ENCODE results near the gene PSME4.

The PSME4 gene, protein sequence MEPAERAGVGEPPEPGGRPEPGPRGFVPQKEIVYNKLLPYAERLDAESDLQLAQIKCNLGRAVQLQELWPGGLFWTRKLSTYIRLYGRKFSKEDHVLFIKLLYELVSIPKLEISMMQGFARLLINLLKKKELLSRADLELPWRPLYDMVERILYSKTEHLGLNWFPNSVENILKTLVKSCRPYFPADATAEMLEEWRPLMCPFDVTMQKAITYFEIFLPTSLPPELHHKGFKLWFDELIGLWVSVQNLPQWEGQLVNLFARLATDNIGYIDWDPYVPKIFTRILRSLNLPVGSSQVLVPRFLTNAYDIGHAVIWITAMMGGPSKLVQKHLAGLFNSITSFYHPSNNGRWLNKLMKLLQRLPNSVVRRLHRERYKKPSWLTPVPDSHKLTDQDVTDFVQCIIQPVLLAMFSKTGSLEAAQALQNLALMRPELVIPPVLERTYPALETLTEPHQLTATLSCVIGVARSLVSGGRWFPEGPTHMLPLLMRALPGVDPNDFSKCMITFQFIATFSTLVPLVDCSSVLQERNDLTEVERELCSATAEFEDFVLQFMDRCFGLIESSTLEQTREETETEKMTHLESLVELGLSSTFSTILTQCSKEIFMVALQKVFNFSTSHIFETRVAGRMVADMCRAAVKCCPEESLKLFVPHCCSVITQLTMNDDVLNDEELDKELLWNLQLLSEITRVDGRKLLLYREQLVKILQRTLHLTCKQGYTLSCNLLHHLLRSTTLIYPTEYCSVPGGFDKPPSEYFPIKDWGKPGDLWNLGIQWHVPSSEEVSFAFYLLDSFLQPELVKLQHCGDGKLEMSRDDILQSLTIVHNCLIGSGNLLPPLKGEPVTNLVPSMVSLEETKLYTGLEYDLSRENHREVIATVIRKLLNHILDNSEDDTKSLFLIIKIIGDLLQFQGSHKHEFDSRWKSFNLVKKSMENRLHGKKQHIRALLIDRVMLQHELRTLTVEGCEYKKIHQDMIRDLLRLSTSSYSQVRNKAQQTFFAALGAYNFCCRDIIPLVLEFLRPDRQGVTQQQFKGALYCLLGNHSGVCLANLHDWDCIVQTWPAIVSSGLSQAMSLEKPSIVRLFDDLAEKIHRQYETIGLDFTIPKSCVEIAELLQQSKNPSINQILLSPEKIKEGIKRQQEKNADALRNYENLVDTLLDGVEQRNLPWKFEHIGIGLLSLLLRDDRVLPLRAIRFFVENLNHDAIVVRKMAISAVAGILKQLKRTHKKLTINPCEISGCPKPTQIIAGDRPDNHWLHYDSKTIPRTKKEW (N-terminal part only)

DNA sequence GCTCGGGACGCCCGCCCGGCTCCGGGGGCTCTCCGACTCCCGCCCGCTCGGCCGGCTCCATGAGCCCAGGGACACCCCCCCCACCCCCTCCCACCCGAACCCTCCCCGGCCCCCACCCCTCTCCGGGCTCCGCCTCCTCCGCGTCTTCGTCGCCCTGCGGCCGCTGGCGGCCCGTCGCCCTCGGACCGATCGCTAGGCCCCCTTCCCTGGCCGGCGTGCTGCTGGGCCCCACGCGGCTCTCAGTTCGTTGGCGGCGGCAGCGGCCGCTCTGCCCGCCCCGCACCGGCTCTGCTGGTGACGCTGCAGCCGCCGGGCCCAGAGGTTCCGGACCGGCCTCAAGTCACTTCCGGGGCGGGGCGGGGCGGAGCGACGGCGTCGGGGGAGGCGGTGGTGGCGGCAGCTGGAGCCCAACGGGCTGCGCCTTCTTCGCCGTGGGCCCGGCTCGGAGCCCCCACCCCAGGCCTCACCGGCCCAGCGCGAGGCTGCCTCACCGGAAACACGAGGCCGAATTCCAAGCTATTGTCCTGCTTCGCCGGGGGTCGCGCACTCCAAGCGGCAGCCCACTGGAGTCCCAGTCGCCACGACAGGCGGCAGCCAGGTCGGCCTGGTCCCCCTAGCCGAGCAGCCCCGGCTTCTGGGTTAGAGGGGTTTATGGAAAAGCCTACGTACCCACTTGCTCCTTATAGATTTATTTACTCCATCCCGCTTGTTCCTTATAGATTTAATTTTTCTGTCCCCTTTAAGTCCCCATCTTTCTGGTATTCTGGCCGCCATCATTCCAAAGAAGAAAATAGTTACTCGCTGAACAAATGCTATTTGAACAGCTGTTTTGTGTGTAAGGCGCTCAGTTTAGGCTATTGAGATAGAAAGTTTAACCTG lies at the start of gene PSME4:
TSS of gene PSME4 (minus strand) at position 270 of the 879 bp plus-strand sequence. CDS start at position 61, 209 bp downstream.
- DNase-seq = peak; percentile 92

- no peak for DNase-seq
Observed at GRCh38 chr2:54015798-54016699, 45.3 kb upstream of the PSME4 start.

DNA sequence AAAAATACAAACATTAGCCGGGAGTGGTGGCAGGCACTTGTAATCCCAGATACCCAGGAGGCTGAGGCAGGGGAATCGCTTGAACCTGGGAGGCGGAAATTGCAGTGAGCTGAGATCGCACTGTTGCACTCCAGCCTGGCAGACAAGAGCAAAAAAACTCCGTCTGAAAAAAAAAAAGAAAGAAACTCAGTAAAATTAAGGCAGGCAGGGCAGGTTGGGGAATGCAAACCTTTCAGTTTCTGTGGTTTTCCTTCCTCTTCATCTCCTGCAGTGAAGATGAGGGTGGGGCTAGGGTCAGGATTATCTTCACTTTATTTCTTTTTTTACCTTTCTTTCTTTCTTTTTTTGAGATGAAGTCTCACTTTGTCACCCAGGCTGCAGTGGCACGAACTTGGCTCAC lies 43.2 kb upstream of the PSME4 start:
- DNase-seq = no peak

DNA sequence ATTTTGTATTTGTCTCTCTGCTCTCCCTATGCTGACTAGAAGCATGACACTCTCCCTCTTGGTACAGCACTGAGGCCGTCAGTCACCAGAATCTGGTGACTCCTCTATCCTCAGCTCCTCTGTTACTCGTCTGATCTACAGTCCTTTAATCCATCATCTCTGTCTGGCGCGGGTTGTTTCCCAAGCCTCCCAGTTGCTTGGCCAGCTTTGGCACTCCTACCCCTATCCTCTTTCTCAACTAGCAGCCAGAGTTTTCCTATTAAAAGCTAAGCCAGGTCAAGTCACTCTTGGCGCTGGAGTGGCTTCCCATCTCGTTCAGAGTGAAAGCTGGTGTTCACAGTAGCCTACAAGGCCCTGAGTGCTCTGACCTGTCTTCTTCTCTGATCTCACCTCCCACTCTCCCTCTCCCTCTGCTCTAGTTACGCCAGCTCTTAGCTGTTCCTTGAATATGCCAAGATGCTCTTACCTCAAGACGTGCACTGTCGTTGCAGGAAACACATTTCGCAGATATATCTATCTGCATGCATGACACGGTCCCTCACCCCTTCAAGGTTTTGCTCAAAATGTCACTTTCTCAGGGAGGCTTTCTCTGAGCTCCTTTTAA lies 41.8 kb upstream of the PSME4 start:
- no peak for DNase-seq

- DNase-seq = no peak
Observed at GRCh38 chr2:54009549-54009948, 38.8 kb upstream of the PSME4 start.

GRCh38 chr2:54008439-54008838 lies 37.6 kb upstream of the PSME4 start:
- DNase-seq = no peak

DNA sequence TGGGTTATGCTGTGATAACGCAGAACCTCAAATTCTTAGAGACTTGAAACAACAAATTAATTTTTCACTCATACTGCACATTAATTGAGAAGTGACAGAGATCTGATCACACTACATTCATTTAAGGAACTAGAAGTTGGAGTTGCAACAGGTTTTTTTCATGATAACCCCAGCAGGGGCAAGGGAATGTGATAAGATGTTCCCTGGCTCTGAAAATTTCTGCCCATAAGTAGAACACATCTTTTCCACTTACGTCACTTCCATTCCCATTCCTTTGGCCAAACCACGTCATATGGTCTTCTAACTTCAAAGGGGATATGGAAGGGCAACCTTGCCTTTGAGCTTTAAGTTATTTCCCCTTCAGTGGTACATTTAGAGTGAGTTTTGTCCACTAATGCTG lies 29.7 kb upstream of the PSME4 start:
- no peak for DNase-seq

DNA sequence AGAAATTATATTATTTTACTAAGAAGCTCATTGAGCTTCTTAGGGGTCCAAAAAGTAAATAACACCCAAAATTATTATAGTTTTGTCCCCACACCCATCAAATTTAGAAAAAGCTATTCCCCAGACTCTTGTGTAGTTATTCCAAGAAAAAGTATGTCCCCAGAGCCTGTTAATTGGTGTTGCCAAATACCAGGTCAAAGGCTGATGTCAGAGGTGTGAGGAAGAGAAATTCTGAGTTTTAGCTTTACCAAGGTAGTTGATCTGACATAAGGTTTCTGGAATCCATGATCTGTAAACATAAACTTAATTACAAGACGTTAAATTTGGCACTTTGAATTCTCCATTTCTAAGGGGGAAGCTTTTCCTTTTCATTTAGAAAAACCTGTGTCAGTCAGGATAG lies 29.3 kb upstream of the PSME4 start:
- DNase-seq = no peak

GRCh38 chr2:53998834-53999233 lies 28.0 kb upstream of the PSME4 start:
- DNase-seq = no peak

DNA sequence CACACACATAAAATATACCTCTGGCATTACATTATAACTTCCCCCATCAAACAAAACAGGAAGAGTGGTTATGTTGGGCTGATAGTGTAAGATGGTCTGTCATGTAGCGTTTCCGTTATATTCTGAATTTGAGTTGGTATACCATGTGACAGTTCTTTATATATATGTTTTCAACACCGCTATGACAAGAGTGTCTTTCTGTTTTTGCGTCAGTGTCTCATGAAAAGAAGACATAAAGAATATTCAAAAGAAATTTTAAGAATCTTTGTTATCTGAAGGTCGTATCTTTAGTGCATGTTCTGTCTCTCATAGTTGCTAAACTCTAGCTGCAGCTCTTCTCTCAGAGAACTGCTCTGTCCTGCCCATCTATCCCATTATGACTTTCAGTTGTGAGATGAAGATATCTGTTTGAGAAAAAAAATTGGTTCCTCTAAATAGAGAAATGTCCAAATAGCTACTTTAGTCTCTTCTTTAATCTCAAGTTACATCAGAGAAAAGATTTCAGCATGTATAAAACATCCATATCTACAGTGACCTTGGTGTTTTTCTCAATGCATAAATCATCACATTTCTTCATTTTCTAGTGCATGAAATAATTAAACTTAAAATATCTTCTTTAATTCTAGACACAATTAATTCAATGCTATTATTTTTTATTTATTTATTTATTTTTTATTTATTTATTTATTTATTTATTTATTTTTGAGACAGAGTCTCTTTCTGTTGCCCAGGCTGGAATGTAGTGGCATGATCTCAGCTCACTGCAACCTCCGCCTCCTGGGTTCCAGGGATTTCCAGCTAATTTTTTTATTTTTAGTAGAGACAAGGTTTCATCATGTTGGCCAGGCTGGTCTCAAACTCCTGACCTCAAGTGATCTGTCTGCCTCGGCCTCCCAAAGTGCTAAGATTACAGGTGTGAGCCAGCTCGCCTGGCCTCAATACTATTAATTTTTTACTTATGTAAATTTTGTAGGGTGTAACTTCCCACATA lies 24.3 kb upstream of the PSME4 start:
- no peak for DNase-seq

DNA sequence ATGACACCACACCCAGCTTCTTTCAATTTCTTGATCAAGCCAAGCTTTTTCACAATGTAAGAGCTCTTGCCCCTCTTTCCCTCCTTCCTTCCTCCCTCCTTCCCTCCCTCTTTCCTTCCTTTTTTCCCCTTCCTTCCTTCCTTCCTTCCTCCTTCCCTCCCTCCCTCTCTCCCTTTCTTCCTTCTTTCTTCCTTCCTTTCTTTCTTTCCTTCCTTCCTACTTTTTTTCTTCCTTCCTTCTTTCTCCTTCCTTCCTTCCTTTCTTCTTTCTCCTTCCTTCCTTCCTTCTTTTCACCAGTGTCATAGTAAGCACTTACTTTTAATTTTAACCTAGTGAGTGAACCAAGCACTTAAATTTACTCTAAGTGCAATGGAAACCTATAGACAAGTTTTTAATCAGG lies 21.2 kb upstream of the PSME4 start:
- no peak for DNase-seq

- no peak for DNase-seq
Observed at GRCh38 chr2:53989210-53989862, 18.5 kb upstream of the PSME4 start.

GRCh38 chr2:53987336-53987921 lies 16.6 kb upstream of the PSME4 start:
- DNase-seq = peak; percentile 93

GRCh38 chr2:53985646-53986045 lies 14.9 kb upstream of the PSME4 start:
- no peak for DNase-seq

DNA sequence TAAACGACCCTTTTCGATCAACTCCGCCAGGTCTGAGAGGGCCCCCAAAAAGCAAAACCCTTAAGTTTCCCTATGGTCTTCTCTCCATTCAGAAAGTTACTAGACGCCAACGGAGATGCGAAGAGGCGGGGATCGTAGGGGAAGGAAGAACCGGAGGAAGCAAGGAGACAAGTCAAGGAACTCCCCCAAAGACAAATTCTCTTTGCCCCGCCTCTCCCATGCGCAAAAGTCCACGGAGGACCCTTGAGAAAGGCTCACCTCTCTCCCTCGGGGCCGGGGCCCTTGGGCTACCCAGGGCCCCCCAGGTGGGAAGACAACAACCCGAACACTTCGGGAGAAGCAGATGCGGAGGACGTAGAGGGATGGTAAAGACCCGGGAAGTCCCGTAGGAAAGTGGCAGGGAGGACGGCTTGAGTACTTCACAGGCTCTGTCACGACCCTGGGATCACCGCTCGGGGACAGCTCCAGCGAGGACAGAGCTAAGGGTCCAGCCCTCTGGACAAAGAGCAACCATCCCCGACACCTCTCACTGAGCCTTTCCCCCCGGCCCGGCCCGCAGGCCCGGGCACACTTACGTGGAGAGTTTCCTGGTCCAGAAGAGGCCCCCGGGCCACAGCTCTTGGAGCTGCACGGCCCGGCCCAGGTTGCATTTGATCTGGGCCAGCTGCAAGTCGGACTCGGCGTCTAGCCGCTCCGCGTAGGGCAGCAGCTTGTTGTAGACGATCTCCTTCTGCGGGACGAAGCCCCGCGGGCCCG lies 647 bp downstream of the PSME4 start:
- peak; percentile 24 for DNase-seq

DNA sequence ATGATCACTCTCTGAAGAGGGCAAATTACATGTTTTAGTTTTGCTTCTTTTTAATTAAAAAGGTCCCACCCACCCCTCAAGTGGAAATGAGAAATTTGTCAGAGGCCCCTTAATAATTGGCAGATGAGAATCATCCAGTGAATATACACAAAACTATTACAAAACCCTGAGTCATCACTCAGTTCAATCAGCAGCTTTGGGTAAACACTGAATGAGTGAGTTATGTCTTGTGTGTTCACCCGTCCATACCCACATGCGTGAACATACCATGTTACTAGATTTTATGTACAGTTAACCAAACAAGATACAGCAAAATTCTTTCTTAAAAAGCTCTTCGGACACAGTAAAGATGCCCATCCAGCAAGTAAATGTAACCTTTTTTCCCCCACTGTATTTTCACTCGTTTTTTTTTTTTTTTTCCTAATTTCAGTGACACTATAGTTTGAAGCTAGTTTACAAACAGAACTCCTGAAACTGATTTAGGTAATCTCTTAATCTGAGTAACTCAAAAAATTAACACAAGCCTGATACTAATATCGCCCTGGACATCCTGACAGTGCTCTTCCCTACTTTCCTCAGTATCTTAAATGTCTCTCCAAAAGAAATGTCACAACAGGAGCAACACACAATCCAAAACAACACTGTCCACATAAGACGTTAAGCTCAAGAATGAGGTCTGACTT lies 1.4 kb downstream of the PSME4 start:
- DNase-seq = peak; percentile 8

Measured in COR-L47 (cell line).